ENCODE results near the gene GALNT2. TPM values are rescaled to one million over a fixed set of nuclear protein-coding genes. Genes with fewer than 3 reads are reported as not detected.
A peak's percentile ranks its signal among the peaks of the same experiment; 100 is the strongest.

GALNT2 gene
- polyA plus RNA-seq, 1 donor = 83.5 TPM

DNA sequence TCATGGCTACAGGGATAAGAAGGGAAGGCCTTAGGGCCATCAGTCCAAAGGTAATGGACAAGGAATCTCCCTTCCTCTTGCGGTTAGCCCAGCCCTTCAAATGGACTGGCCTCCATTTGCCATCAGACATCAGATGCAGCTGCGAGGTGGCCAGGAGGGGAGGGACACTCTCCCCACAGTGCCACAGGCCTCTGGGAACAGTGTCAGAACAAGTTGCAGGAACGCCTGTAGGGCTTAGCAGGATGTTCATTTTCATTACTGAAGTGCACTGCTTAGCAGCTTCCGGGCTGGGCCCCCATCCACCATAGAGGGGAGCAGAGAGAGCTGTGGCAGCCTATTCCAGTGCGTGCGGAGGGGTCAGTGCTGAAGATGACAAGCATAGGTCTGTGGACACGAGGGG, 127.5 kb downstream of the GALNT2 start:
- DNase-seq = no peak

DNA sequence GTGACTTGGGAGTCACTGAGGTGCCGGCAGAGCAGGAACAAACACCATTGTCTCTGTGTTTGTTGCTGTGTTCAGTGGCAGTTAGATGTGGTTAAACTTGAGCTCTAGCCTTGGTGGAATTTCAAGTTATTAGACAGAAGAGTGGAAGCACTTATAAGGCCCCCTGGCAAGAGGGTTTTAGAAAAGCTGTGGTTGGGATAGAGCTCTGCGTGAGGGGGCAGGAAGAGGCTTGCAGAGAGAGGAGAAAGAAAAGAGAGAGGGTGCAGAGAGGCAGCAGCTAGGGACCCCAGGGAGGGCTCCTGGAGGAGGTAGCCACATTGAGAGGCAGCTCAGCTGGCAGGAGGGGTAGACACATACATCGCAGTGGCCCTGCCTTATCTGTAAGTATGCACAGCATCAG, 128.2 kb downstream of the GALNT2 start:
- DNase-seq = no peak

DNA sequence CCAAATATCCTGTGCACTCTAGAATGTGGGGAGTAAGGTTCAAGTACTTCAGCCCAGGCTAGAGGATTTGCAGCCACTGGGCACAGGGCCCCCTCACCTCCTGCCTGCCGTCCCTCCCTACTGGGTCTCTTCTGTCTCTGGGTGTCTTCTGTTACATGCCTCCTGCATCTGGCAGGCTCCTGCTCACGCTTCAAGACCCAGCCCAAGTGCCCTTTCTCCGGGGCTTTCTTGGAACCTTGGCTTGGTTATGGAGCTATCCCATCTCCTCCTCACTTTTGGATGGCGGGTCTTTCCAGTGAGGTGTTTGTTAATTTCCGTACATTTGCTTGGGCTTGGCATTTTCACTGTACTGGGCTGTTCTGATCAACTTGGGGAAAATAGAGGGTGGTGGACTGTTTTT, 129.0 kb downstream of the GALNT2 start:
- no peak for DNase-seq

DNA sequence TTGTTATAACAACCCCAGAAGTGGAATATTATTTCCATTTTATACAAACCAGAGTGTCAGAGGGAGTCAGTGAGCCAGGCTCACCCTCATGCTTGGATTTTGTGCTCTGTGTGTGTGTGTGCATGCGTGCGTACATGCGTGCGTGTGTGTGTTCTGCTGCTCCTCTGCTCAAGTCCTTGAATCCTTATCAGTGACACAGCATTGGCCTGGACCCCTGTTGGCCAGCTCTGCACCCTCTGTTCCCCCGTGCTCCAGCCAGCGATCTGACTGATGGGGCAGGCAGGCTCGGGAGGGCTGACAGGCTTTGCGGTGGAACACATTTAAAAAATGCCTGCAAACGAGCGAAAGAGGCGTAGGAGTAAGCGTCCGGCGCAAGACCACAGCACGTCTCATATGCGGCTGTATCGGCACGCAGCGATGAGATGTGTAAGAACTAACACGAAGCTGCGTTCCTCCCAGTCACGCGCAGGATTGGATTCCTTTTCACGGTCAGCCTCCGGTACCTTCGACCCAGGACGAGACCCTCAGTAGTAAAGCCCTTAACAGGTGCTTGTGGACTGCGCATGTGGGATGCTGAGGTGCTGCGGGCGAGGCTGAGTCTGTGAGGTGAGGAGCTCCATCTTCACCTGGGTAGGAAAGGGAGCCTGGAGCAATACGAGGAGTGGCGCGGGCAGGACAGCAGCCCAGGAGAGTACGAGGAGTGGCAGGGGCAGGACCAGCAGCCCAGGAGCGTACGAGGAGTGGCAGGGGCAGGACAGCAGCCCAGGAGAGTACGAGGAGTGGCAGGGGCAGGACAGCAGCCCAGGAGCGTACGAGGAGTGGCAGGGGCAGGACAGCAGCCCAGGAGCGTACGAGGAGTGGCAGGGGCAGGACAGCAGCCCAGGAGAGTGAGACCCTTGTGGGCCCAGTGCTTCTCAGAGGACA, 130.9 kb downstream of the GALNT2 start:
- DNase-seq = no peak

DNA sequence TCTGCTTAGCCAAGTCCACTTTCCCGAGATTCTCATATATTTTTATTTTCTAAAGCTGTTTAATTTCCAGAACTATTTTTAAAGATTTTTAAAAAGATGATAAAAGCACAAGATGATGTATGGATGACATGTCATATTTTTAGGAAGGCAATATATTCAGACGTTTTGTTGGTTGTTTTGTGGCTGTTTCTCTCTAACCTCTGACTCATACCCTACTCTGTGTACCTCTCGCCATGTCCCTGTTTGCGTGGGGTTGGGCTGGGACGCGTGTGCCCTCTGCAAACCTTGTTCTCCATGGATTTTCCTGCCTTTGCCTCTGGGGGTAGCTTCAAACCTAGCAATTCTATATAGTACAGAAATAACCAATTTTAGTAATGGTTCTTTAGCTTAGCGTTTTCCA, 132.0 kb downstream of the GALNT2 start:
- no peak for DNase-seq

DNA sequence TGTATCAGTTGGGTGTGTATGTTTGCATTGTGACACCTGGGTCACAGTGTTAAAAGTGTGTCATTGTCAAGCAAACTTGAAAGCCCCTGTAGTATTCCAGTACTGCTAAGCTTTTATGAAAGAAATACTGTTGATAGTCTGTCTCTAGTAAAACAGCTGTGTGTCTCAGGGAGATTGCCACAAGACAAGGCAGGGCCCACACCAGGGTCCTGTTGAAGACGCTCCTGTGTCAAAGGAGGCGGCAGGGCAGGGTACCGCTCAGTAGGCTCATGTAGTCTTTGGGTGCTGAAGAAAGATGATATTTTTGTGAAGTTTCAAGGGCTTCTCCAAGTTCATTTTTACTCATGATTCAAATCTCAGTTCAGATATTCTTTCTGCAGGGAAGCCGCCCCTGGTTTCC, 132.5 kb downstream of the GALNT2 start:
- no peak for DNase-seq

DNA sequence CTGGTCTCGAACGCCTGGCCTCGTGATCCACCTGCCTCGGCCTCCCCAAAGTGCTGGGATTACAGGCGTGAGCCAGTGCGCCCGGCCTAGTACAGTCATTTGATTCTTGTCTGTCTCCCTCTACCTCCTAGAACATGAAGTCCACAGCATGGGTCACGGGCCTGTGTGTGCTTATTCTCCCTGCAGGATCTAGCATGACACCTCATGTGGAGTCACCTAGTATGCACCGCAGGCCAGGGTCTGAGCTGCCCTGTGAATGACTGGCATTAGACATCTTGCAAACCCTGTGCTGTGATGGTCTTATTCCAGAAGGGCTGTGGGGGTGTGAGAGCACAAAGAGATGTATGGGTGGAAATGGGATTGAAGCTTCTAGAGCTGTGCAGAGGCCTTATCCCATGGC, 133.2 kb downstream of the GALNT2 start:
- no peak for DNase-seq

DNA sequence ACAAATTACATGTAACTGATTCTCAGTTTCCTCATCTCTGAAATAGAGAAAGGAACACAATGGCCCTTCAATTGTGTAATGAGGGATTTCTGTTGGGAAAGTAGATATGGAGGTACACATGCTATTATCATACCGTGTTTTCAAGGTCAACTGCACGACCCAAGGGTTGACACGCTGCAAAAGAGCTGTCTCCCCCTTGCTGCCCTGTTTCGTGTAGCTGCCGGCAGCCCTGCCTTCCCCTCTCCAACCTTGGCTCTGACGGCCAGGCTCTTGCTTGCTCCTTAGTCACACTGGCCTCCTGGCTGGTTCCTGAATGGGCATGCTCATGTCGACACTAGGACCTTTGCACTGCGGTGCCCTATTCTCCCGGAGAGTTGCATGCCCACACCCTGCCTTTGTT, 134.4 kb downstream of the GALNT2 start:
- DNase-seq = no peak

DNA sequence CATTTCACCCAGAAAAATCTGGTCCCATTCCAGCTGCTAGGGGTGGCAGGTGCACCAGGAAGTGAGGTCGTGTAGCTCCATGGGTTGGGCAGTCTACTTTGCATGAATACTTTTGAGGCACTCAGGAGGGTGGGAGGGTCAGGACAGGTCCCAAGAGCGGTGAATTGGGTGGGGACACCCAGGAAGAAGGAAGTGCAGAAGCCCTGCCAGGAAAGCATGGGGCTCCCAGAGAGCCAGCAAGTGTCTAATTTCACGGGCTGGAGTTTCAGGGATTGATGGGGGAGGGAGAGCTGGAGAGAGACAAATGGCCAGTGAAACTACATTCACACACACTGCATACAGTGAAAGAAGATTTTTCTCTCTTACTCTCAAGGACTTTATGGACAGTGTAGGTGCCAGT, 137.8 kb downstream of the GALNT2 start:
- no peak for DNase-seq

DNA sequence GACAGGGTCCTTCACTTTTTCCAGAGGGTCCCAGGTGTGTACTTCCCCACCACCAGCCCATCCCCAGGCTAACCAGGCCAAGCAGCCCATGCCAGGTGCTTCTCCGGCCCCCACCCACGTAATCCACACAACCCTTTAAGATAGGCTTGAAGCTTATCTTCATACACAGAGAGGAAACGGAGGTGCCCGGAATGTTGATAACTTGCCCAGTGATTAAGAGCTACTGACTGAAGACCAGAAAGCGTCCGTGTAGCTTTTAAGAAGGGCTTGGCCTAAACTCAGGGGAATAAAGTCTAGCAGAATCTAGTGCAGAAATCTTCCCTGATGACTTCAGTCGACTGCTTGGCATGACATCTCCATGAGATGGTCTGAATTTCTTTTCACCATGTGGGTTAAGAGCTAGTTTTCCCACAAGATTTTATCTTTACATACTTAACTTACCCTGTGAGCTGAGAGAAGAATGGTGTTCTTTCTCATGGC, 138.7 kb downstream of the GALNT2 start:
- no peak for DNase-seq

DNA sequence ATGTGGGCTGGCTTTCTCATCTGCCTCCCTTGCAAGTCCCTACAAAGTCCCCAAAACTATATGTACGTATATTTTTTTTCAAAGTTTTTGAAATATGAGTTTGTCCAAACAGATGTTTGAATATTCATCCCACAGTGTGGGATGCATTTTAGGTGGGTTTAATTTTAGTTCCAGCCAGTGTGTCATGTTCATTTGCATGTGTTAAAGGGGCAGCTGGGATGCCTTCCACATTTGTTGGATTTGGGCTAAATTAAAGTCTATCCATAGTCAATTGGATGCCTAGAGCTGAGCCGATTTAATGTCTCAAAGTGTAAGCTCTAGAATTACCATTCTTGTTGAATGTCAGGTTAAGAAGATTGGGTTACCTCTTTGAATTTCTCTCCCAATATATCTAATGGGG, 139.2 kb downstream of the GALNT2 start:
- DNase-seq = no peak

DNA sequence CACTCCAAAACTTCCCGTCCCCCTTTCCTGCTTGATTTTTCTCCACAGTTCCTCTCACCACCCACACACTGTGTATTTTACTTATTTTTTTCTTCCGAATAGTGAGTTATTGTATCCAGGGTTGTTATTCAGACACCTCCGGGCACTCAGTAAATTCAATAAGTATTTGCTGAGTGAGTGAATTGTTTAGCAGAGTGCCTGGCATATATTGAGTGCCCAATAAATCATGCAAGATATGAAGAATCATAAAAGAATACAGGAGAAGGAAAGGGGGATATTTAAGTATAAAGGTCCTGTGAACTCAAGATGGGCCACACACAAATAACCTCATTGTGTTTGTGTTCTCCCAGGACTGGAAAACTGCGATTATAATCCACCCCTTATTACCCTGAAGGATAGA, 139.9 kb downstream of the GALNT2 start:
- DNase-seq = no peak

DNA sequence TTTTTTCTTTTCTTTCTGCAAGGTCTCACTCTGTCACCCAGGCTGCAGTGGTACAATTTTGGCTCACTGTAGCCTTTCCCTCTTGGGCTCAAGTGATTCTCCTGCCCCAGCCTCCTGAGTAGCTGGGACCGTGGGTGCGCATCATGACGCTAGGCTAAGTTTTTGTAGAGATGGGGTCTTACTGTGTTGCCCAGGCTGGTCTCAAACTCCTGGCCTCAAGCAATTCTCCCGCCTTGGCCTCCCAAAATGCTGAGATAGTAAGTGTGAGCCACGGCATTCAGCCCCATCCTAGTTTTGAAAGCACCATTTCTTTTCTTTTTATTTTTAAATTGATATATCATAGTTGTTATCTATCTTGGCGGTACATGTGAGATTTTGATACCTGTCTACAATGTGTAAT, 140.6 kb downstream of the GALNT2 start:
- no peak for DNase-seq

DNA sequence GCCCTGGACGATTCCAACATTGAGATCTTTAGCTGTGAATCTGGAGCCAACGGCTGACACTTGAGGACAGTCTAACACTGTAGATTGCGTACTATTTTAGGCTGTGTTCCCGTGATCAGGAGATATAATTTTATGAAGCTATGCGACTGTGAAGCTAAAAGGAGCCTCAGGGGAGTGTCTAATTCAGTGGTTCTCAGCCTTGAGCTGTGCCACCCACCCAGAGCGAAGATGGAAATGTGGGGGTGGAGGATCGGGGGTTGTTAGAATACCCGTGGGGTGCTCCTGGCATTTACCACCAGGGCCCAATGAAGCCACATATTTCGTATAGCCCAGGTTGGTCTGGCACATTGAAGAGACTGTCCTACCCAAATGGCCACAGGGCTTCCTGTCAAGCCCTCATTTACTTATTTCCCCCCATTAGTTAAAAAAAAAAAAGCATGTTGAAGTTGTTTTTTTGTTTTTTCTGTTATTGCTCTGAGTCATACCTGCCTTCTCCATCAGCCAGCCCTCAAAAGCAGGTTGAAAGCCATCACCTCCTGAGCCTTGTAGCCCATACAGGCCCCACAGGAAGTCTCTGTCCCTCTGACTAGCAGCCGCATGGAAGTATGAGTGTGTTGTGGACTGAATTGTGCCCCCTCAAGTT, 141.7 kb downstream of the GALNT2 start:
- no peak for DNase-seq

DNA sequence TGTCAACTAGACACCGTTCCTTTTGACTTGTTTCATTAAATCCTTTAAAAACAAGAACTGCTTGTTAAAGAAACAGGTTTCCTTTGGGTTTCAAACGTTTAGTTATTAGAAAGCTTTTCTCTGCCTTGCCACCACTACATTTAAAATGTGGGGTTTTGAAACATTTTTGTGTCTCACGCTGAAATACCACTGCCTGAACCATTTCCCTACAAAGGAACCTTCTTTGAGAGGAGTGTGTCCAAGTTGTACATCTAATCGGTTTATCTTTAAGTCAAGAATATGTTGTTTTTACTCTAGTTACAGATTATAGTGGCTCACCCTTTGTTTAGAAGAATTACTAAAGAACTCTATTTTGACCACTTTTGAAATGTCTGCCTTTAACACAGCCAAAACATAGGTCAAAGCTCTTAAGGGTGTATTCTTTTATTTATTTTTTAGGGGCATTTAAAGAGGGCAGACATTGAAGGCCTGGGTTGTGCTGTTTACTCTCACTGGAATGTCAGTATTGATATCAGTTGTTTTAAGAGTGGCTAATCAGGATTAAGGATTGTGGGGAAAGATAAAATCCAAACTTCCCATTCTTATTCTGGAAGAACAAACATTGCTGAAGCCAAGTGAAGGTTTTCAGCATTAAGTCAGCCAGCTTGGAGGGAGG, 143.4 kb downstream of the GALNT2 start:
- no peak for DNase-seq

DNA sequence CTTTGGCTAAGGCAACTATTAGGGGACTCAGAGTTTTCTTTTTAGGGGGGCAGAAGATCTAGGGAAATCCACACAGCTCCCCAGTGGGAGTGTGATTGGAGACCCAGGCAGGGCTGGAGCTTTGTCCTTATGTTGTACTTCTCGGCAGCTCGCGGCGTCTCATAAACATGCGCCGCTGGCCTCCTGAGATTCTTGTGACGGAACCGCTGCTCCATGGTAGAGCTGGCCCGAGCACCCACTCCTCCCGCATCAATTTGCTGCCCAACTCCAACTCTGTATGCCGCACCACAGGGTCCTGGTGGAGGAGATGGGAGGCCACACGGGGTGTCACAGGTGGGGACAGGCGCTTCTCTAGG, 143.9 kb downstream of the GALNT2 start:
- DNase-seq = no peak

DNA sequence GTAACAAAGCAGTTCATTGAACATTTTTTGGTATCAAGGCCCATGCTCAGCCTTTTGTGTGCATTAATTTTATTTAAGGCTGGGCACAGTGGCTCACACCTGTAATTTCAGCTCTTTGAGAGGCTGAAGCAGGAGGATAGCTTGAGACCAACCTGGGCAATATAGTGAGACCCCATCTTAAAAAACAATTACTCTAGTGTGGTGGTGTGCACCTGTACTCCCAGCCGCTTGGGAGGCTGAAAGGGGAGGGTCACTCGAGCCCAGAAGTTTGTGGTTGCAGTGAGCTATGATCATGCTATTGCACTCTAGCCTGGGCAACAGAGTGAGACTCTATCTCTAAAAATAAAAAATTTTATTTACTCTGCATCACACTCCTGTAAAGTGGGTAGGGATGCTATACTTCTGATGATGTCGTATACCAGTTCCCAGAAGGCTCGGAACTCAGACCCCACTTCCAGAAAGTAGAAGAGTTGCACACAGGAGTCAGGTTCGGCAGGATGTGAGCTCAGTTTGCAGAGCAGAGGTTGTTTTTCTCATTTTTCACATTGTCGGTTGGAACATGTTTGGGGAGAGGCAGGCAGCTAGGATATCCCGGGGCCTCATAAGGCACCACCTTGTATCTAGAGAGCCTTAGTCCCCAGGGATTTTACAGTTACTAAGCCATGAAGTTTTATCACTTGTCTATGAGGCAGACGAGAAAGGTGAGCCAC, 144.6 kb downstream of the GALNT2 start:
- no peak for DNase-seq

DNA sequence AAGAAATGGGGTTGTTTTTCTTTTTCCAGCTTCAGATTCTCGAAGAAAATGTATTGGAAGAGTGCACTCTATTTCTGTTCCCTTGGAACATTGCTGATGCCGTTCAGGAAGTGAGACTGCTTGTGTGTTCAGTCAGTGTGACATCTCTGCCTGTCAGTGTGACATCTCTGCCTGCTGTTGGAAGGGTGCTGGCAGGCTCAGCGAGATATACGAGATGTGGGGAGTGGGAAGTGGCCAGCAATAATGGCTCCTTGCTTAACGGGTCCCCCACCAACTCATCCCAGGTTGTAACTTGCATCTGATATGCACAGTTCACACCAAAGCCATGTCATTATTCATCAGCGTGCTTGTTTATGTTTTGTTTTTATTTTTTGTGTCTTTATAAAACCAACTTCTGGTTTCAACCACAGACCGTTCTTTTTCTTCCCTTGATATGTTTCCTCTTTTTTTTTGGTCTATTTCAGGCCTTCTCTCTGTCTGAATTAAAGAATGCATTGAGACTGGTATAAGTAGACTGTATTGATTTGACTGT, 145.4 kb downstream of the GALNT2 start:
- DNase-seq = no peak

DNA sequence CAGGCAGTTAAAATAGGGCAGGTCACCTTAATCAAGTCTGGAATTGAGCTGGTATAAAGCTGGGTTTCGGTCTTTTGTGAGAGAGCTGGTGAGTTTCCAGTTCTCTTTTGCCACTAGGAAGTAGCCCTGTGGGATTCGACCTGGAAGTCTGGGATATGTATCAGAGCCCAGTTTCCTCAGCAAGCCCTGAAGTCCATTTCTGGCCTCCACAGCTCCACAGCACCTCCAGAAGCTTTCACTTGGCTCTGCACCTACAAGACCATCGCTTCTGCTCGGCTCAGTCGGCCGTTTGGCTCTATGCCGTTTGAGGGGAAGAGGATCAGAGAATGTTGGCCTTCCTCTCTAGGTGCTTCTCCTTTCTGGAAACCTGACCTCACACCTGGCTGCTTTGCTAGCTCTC, 148.0 kb downstream of the GALNT2 start:
- DNase-seq = peak; percentile 66

DNA sequence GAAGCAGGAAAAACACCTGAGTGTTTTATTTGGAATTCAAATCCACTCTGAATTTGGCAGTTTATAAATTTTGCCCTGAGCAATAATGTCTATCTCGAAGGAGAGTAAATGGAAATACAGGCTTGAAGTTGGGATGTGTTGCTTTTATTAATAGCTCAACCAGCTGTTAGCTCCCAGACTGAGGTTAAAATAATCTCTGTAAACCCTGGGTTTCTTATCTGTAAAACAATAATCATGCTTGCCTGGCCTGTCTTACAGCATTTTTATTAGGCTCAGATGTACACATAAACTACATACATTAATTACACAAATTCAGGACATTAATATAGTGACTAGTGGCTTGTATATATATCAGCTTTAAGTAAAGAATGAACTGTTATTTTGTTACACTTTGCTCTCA, 148.5 kb downstream of the GALNT2 start:
- DNase-seq = no peak

DNA sequence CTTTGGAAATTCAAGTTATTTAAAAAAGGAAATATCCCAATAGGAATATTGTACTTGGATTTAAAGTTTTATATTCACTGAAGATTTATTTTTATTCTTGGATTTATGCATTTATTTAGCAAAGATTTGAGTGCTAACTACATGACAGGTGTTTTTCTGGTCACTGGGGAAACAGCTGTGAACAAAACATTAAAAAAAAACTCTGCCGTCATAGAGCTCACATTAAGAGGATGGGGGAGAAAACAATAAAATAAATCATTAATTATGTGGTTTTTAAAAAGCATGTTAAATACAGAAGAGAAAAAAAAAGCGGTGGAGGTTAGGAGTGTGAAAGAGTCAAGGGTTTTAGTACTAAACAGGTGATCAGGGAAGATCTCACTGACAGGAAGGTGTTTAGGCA, 149.9 kb downstream of the GALNT2 start:
- DNase-seq = no peak

DNA sequence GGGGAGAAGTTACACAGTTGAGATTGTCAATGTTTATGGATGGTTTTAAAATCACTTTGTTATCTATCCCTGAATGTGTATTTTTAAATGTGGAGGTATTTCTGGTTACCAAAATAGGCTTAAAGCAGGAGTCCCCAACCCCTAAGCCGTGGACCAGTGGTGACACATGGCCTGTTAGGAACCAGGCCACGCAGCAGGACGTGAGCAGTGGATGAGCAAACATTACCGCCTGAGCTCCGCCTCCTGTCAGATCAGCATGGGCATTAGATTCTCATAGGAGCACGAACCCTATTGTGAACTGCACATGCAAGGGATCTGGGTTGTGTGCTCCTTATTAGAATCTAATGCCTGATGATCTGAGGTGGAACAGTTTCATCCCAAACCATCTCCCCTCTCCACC, 151.6 kb downstream of the GALNT2 start:
- DNase-seq = no peak
